HEK293 (cell line): ENCODE data around the gene RGS6.

Experiments used
- CTCF ChIA-PET: fragments of 350-600 bp; formaldehyde crosslinking; extraction: SDS; loops from one replicate; lab custom pipeline; 2021; ENCODE audit warnings: antibody characterized with exemption; lab: Yijun Ruan, JAX
- POLR2A ChIA-PET: fragments of 300-600 bp; formaldehyde crosslinking; extraction: SDS; loops from one replicate; lab custom pipeline; 2020; ENCODE audit warnings: antibody characterized with exemption, inconsistent platforms; lab: Yijun Ruan, JAX
- H3K27ac ChIP-seq: fragments of 200-500 bp; sonication (Bioruptor generic); 2 replicates; pipeline ENCODE4 v1.5.1; 2014; ENCODE audit warnings: low read depth, low read length, control low read depth, inconsistent platforms; ENCODE audit errors: extremely low read depth
- H3K36me3 ChIP-seq, 2 experiments: fragments of 200-500 bp in 1 of 2; sonication (Bioruptor generic) in 1 of 2; 1 replicate in 1 of 2; 2 replicates in 1 of 2; pipeline ENCODE4 v1.5.1; 2014 to 2017; ENCODE audit warnings: inconsistent platforms in 2 of 2, low read length in 2 of 2; ENCODE audit not compliant: control insufficient read depth in 2 of 2, insufficient read depth in 1 of 2
- H3K4me1 ChIP-seq: fragments of 200-500 bp; sonication (Bioruptor generic); 2 replicates; pipeline ENCODE4 v1.5.1; 2014; ENCODE audit warnings: mild to moderate bottlenecking, low read length, inconsistent platforms; ENCODE audit not compliant: control insufficient read depth, insufficient read depth
- H3K4me3 ChIP-seq: 2 replicates; pipeline ENCODE4 v1.5.1; 2011; ENCODE audit warnings: low read depth, mild to moderate bottlenecking, control low read depth, low read length, moderate library complexity
- H3K9me3 ChIP-seq: fragments of 200-500 bp; sonication (Bioruptor generic); 2 replicates; pipeline ENCODE4 v1.5.1; 2014; ENCODE audit warnings: low read depth, low read length, inconsistent platforms; ENCODE audit not compliant: control insufficient read depth, insufficient read depth
- KLF16 ChIP-seq: fragments of 450-650 bp; formaldehyde crosslinking; IDR thresholded peaks from 2 replicates; pipeline ENCODE4 v1.5.1; 2017; ENCODE audit warnings: missing biosample characterization, missing genetic modification characterization
- MEIS1 ChIP-seq: sonication (generic); formaldehyde crosslinking; IDR thresholded peaks from 2 replicates; pipeline ENCODE4 v1.8.1; 2022; ENCODE audit warnings: missing genetic modification reagents, mild to moderate bottlenecking, borderline replicate concordance
- OSR2 ChIP-seq: fragments of 450-650 bp; formaldehyde crosslinking; IDR thresholded peaks from 2 replicates; pipeline ENCODE4 v1.5.1; 2016; ENCODE audit warnings: missing biosample characterization, missing genetic modification characterization
- REPIN1 ChIP-seq: fragments of 450-650 bp; formaldehyde crosslinking; IDR thresholded peaks from 2 replicates; pipeline ENCODE4 v1.5.1; 2017; ENCODE audit warnings: missing biosample characterization, missing genetic modification characterization, low read depth
- SETDB1 ChIP-seq: IDR thresholded peaks from one replicate; pipeline ENCODE4 v1.6.1; 2017; ENCODE audit warnings: mild to moderate bottlenecking, low read length, moderate library complexity, mixed read lengths; ENCODE audit not compliant: insufficient read length
- TRIM28 ChIP-seq: IDR thresholded peaks from 2 replicates; pipeline ENCODE4 v1.6.1; 2011; ENCODE audit warnings: low read length, control low read depth, borderline replicate concordance
- YY2 ChIP-seq: fragments of 450-650 bp; formaldehyde crosslinking; IDR thresholded peaks from 2 replicates; pipeline ENCODE4 v1.5.1; 2016; ENCODE audit warnings: missing biosample characterization, missing genetic modification characterization
- ZFP41 ChIP-seq: fragments of 450-650 bp; formaldehyde crosslinking; IDR thresholded peaks from 2 replicates; pipeline ENCODE4 v1.5.1; 2016; ENCODE audit warnings: missing biosample characterization, missing genetic modification characterization, borderline replicate concordance
- ZNF140 ChIP-seq: fragments of 450-650 bp; formaldehyde crosslinking; IDR thresholded peaks from 2 replicates; pipeline ENCODE4 v1.5.1; 2016; ENCODE audit warnings: missing biosample characterization, missing genetic modification characterization
- ZNF146 ChIP-seq: fragments of 450-650 bp; formaldehyde crosslinking; IDR thresholded peaks from 2 replicates; pipeline ENCODE4 v1.5.1; 2016; ENCODE audit warnings: missing biosample characterization, missing genetic modification characterization
- ZNF155 ChIP-seq: fragments of 450-650 bp; formaldehyde crosslinking; IDR thresholded peaks from 2 replicates; pipeline ENCODE4 v1.5.1; 2016; ENCODE audit warnings: missing biosample characterization, missing genetic modification characterization
- ZNF184 ChIP-seq: fragments of 450-650 bp; IDR thresholded peaks from 2 replicates; pipeline ENCODE4 v1.5.1; 2018; ENCODE audit warnings: missing biosample characterization, mild to moderate bottlenecking, missing genetic modification characterization
- ZNF394 ChIP-seq: fragments of 450-650 bp; formaldehyde crosslinking; IDR thresholded peaks from 2 replicates; pipeline ENCODE4 v1.5.1; 2016; ENCODE audit warnings: missing biosample characterization, missing genetic modification characterization, mild to moderate bottlenecking, moderate library complexity, borderline replicate concordance
- ZNF398 ChIP-seq: fragments of 450-650 bp; formaldehyde crosslinking; IDR thresholded peaks from 2 replicates; pipeline ENCODE4 v1.5.1; 2017; ENCODE audit warnings: missing biosample characterization, missing genetic modification characterization
- ZNF426 ChIP-seq: fragments of 450-650 bp; formaldehyde crosslinking; IDR thresholded peaks from 2 replicates; pipeline ENCODE4 v1.5.1; 2017; ENCODE audit warnings: missing biosample characterization, missing genetic modification characterization, mild to moderate bottlenecking, inconsistent platforms, moderate library complexity
- ZNF513 ChIP-seq: fragments of 450-650 bp; IDR thresholded peaks from 2 replicates; pipeline ENCODE4 v1.5.1; 2018; ENCODE audit warnings: missing biosample characterization, missing genetic modification characterization
- ZNF529 ChIP-seq: fragments of 450-650 bp; formaldehyde crosslinking; IDR thresholded peaks from 2 replicates; pipeline ENCODE4 v1.5.1; 2017; ENCODE audit warnings: missing genetic modification characterization, missing biosample characterization; ENCODE audit not compliant: insufficient replicate concordance
- ZNF558 ChIP-seq: fragments of 450-650 bp; formaldehyde crosslinking; IDR thresholded peaks from 2 replicates; pipeline ENCODE4 v1.5.1; 2016; ENCODE audit warnings: missing biosample characterization, missing genetic modification characterization
- ZNF670 ChIP-seq: fragments of 450-650 bp; formaldehyde crosslinking; IDR thresholded peaks from 2 replicates; pipeline ENCODE4 v1.5.1; 2016; ENCODE audit warnings: missing biosample characterization, missing genetic modification characterization, low read depth
- ZNF843 ChIP-seq: fragments of 450-650 bp; formaldehyde crosslinking; IDR thresholded peaks from 2 replicates; pipeline ENCODE4 v1.5.1; 2016; ENCODE audit warnings: missing biosample characterization, missing genetic modification characterization
- ZSCAN16 ChIP-seq: fragments of 450-650 bp; formaldehyde crosslinking; IDR thresholded peaks from 2 replicates; pipeline ENCODE4 v1.5.1; 2016; ENCODE audit warnings: missing biosample characterization, missing genetic modification characterization
- ZSCAN23 ChIP-seq: fragments of 450-650 bp; formaldehyde crosslinking; IDR thresholded peaks from 2 replicates; pipeline ENCODE4 v1.5.1; 2016; ENCODE audit warnings: missing biosample characterization, missing genetic modification characterization

Gene RGS6

GRCh38 chr14:72033365-72033764, 101.1 kb downstream of the RGS6 start:
- CTCF ChIA-PET: no interaction called here
- no peak overlapping the region for H3K27ac ChIP-seq
- no peaks in the 10 kb centered on the region for H3K36me3 ChIP-seq
- POLR2A ChIA-PET: no interaction called here
- no peaks in the 10 kb centered on the region for H3K9me3 ChIP-seq
- H3K4me1 ChIP-seq: no peaks in the 10 kb centered on the region
- TF ChIP-seq ZSCAN23 (tag by site-specific recombination) (no peak), SETDB1 (peak; percentile 32)
- TF ChIP-seq, all 188 proteins: peak for 1
- H3K4me3 ChIP-seq: no peak overlapping the region

- no peak overlapping the region for H3K4me3 ChIP-seq
- no peak overlapping the region for H3K27ac ChIP-seq
- H3K36me3 ChIP-seq: no peaks in the 10 kb centered on the region
- CTCF ChIA-PET: interaction anchor here (1.5 kb wide), 1 partner anchor 16 kb away, joined by 6 read pairs; no protein-coding TSS in a partner anchor
- no peaks in the 10 kb centered on the region for H3K4me1 ChIP-seq
- no peaks in the 10 kb centered on the region; the same call in 1 of the 2 replicates for H3K9me3 ChIP-seq
- POLR2A ChIA-PET: no interaction called here
- TF ChIP-seq ZNF426 (no peak), OSR2 (tag by site-specific recombination) (no peak), ZNF843 (no peak), SETDB1 (peak; percentile 78), REPIN1 (tag by site-specific recombination) (no peak), TRIM28 (peak; percentile 61)
Measured at GRCh38 chr14:72040528-72040927, 108.3 kb downstream of the RGS6 start.

- Histone ChIP-seq H3K36me3 (no peaks in the 10 kb centered on the region), H3K4me3 (no peak overlapping the region), H3K4me1 (peaks cover 3% of the 10 kb centered on the region; the same call in 1 of the 2 replicates), H3K9me3 (no peaks in the 10 kb centered on the region; the same call in 1 of the 2 replicates), H3K27ac (no peak overlapping the region)
- no peak for TF ChIP-seq ZNF398 (tag by site-specific recombination)
- TF ChIP-seq ZNF146 (tag by site-specific recombination): no peak
- no peak for TF ChIP-seq ZNF184 (tag by site-specific recombination)
- TF ChIP-seq ZNF394: no peak
- TF ChIP-seq ZNF155: no peak
- TF ChIP-seq REPIN1 (tag by site-specific recombination): no peak
- TF ChIP-seq ZNF670 (tag by site-specific recombination): no peak
- TF ChIP-seq YY2 (tag by site-specific recombination): no peak
- no peak for TF ChIP-seq ZNF529 (tag by site-specific recombination)
- TF ChIP-seq ZFP41 (tag by site-specific recombination): no peak
- TF ChIP-seq ZNF513: no peak
- TF ChIP-seq ZNF558 (tag by site-specific recombination): no peak
- no peak for TF ChIP-seq MEIS1 (CRISPR knock-in tag)
- no peak for TF ChIP-seq ZSCAN16 (tag by site-specific recombination)
- no peak for TF ChIP-seq KLF16
- no peak for TF ChIP-seq ZSCAN23 (tag by site-specific recombination)
- no peak for TF ChIP-seq ZNF140
- POLR2A ChIA-PET: no interaction called here
- CTCF ChIA-PET: interaction anchor here (0.6 to 1.2 kb wide), 3 partner anchors 15 to 59 kb away, joined by 3 to 4 read pairs (median 3); no protein-coding TSS in a partner anchor
Measured at GRCh38 chr14:72045271-72045670, 113.0 kb downstream of the RGS6 start.
